ENCODE measurements around the gene SERPINA5.

The SERPINA5 gene

GRCh38 chr14:94597788-94598187, 16.6 kb downstream of the SERPINA5 start:
- no peak overlapping the region for H3K4me3 ChIP-seq (ENCODE audit: low read depth, low read length)
- no peak for DNase-seq (ENCODE audit: low read depth)
- in situ Hi-C loops (cut with HindIII; ENCODE audit: low sequenced_read_pairs), result no loop called here
- TF ChIP-seq, protein P1, sequence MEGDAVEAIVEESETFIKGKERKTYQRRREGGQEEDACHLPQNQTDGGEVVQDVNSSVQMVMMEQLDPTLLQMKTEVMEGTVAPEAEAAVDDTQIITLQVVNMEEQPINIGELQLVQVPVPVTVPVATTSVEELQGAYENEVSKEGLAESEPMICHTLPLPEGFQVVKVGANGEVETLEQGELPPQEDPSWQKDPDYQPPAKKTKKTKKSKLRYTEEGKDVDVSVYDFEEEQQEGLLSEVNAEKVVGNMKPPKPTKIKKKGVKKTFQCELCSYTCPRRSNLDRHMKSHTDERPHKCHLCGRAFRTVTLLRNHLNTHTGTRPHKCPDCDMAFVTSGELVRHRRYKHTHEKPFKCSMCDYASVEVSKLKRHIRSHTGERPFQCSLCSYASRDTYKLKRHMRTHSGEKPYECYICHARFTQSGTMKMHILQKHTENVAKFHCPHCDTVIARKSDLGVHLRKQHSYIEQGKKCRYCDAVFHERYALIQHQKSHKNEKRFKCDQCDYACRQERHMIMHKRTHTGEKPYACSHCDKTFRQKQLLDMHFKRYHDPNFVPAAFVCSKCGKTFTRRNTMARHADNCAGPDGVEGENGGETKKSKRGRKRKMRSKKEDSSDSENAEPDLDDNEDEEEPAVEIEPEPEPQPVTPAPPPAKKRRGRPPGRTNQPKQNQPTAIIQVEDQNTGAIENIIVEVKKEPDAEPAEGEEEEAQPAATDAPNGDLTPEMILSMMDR (IDR thresholded peaks at IDR 0.05; ENCODE audit: low read depth, low read length, missing control alignments), result no peak

GRCh38 chr14:94598506-94598815, 17.2 kb downstream of the SERPINA5 start:
- DNase-seq (ENCODE audit: low read depth), result no peak
- in situ Hi-C loops (cut with HindIII; ENCODE audit: low sequenced_read_pairs), result no loop called here
- TF ChIP-seq, protein P1 (IDR thresholded peaks at IDR 0.05; ENCODE audit: low read depth, low read length, missing control alignments), result no peak
- H3K4me3 ChIP-seq (ENCODE audit: low read depth, low read length), result no peak overlapping the region

DNA sequence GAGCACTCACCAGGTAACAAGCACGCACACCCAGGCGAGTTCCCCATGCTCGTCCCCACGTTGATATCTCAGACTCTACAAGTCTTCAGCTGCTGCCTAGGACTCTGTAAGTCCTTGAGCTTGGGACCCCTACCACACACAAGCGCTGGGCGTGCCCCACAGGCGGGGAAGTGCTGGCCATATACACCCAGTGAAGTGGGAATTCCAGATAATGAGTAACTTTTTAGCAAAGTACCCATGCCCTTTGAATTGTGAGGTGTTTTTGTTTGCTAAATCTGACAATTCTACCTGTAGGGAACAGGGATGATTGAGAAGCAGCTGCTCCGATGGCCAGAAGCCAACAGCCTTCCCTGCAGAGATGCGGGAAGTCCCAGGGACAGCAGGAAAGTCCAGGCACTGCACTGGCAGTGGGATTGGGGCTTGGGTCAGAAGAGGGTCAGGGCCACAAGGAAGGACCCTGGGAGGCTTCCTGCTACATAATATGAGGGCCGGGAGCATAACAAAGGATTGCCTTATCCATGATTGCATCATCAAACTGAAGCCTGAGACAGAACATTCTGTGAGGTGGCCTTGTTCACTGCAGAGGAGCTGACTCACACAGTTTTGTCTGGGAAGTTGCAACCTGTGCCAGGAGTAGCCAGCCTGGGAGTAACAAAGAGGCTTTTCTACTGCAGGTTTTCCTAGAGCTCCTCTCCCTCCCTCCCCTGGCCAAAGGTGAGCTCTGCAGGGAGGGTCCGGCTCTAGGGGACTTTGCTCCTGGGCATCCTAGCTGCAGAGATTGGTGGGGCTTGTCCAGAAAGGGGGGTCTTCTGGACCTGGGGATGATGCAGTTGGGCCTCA, 17.8 kb downstream of the SERPINA5 start:
- TF ChIP-seq, protein P1 (IDR thresholded peaks at IDR 0.05; ENCODE audit: low read depth, low read length, missing control alignments), result peak; percentile 46
- in situ Hi-C loops (cut with HindIII; ENCODE audit: low sequenced_read_pairs), result no loop called here
- peak; percentile 98 for DNase-seq (ENCODE audit: low read depth)
- no peak overlapping the region for H3K4me3 ChIP-seq (ENCODE audit: low read depth, low read length)

- in situ Hi-C loops (cut with HindIII; ENCODE audit: low sequenced_read_pairs), result no loop called here
- no peak for DNase-seq (ENCODE audit: low read depth)
- H3K4me3 ChIP-seq (ENCODE audit: low read depth, low read length), result no peak overlapping the region
- TF ChIP-seq, protein P1 (IDR thresholded peaks at IDR 0.05; ENCODE audit: low read depth, low read length, missing control alignments), result no peak
These were observed 18.4 kb downstream of the SERPINA5 start for GRCh38 chr14:94599656-94600004.

- in situ Hi-C loops (cut with HindIII; ENCODE audit: low sequenced_read_pairs), result no loop called here
- no peak overlapping the region for H3K4me3 ChIP-seq (ENCODE audit: low read depth, low read length)
- TF ChIP-seq, protein P1 (IDR thresholded peaks at IDR 0.05; ENCODE audit: low read depth, low read length, missing control alignments), result no peak
- DNase-seq (ENCODE audit: low read depth), result no peak
These were observed 18.9 kb downstream of the SERPINA5 start for GRCh38 chr14:94600148-94600545.

DNA sequence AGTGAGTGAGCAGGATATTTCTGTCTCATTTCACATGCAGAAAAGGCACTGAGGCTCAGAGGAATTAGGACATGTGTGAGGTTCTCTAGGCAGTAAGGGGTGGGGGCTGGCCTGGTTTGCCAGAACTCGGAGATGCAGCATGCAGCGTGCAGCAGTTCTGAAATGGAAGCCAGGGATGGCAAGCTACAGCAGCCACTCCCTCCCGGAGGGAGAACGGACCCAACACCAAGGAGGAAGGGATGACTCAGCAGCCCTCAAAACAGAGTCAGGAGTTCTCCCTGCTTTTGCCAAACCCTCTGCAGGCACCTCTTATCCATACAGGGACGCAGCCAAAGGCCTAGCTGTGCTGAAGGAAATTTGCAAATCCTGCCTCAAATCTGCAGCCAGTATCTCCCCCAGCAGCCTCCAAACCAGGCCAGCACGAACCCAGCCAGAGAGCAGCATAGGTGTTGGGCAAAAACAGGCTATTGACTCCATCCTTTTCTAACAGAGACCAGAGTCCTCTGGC, 20.7 kb downstream of the SERPINA5 start:
- DNase-seq (ENCODE audit: low read depth), result peak; percentile 92
- TF ChIP-seq, protein P1 (IDR thresholded peaks at IDR 0.05; ENCODE audit: low read depth, low read length, missing control alignments), result no peak
- no peak overlapping the region for H3K4me3 ChIP-seq (ENCODE audit: low read depth, low read length)
- in situ Hi-C loops (cut with HindIII; ENCODE audit: low sequenced_read_pairs), result no loop called here

Data from astrocyte of the cerebellum (primary cell).